Gastrocnemius medialis (tissue), 4 donors: ENCODE measurements around the gene STRBP.

Experiments used
- CTCF ChIP-seq, 5 experiments: fragments of 450-650 bp in 3 of 5; fragments of 200-600 bp in 2 of 5; sonication (generic) in 2 of 5; IDR thresholded peaks in 4 of 5; conservative IDR thresholded peaks in 1 of 5; 1 replicate in 4 of 5; 2 replicates in 1 of 5; pipeline ENCODE4 v1.5.1; 2016 to 2019; ENCODE audit warnings: antibody characterized with exemption in 5 of 5, mild to moderate bottlenecking in 3 of 5, moderate library complexity in 3 of 5
- POLR2A ChIP-seq, 2 donors: fragments of 450-650 bp; IDR thresholded peaks; one replicate each; pipeline ENCODE4 v1.6.1; 2017; ENCODE audit warnings: antibody characterized with exemption in 2 of 2, mild to moderate bottlenecking in 2 of 2, moderate library complexity in 2 of 2

- TF ChIP-seq CTCF (IDR thresholded peaks at IDR 0.05 in 4 of 5, conservative IDR thresholded peaks at IDR 0.05 in 1 of 5): no peak
- TF ChIP-seq POLR2A (IDR thresholded peaks at IDR 0.05): no peak
Observed at GRCh38 chr9:123299558-123300126, 31.3 kb upstream of the STRBP start.
